GM12878 (cell line): Measurements from ENCODE around the gene ADGRE3. TPM values are rescaled to one million over a fixed set of nuclear protein-coding genes. Genes with fewer than 3 reads are reported as not detected.

Experiments
- ATF2 ChIP-seq: IDR thresholded peaks from 2 replicates; pipeline ENCODE4 v1.6.1; 2012; ENCODE audit warnings: low read length, inconsistent platforms
- BCL11A ChIP-seq: IDR thresholded peaks from 2 replicates; pipeline ENCODE4 v1.6.1; 2011; ENCODE audit warnings: low read depth, low read length
- CREM ChIP-seq: IDR thresholded peaks from 2 replicates; pipeline ENCODE4 v1.6.1; 2014; ENCODE audit warnings: antibody characterized with exemption, low read depth
- ELK1 ChIP-seq: IDR thresholded peaks from 2 replicates; pipeline ENCODE4 v1.6.1; 2012; ENCODE audit warnings: low read depth, low read length, improper control_type of control experiment
- IKZF2 ChIP-seq, 2 experiments: fragments of 450-650 bp; IDR thresholded peaks; 2 replicates each; pipeline ENCODE4 v1.6.1; 2017; ENCODE audit warnings: mild to moderate bottlenecking in 2 of 2, moderate library complexity in 2 of 2
- MEF2A ChIP-seq: IDR thresholded peaks from 2 replicates; pipeline ENCODE4 v1.6.1; 2011; ENCODE audit warnings: low read depth, mild to moderate bottlenecking, low read length, moderate library complexity; ENCODE audit not compliant: insufficient read depth
- NFXL1 ChIP-seq: fragments of 450-650 bp; IDR thresholded peaks from 2 replicates; pipeline ENCODE4 v1.6.1; 2017; ENCODE audit warnings: antibody characterized with exemption, mild to moderate bottlenecking, borderline replicate concordance
- NR2C1 ChIP-seq: fragments of 450-650 bp; IDR thresholded peaks from 2 replicates; pipeline ENCODE4 v1.6.1; 2017; ENCODE audit warnings: antibody characterized with exemption, mild to moderate bottlenecking, moderate library complexity
- POLR2A ChIP-seq: IDR thresholded peaks from 2 replicates; pipeline ENCODE4 v1.6.1; 2011; ENCODE audit warnings: low read depth, mild to moderate bottlenecking, low read length
- RAD21 ChIP-seq: IDR thresholded peaks from 2 replicates; pipeline ENCODE4 v1.6.1; 2011; ENCODE audit warnings: mild to moderate bottlenecking, low read depth, low read length, moderate library complexity; ENCODE audit not compliant: insufficient read depth
- SPI1 ChIP-seq: IDR thresholded peaks from 2 replicates; pipeline ENCODE4 v1.6.1; 2011; ENCODE audit warnings: low read depth, mild to moderate bottlenecking, low read length, moderate library complexity, borderline replicate concordance; ENCODE audit not compliant: insufficient read depth
- ZBED1 ChIP-seq: IDR thresholded peaks from 2 replicates; pipeline ENCODE4 v1.6.1; 2016; ENCODE audit warnings: borderline replicate concordance
- ZNF207 ChIP-seq: fragments of 450-650 bp; IDR thresholded peaks from 2 replicates; pipeline ENCODE4 v1.6.1; 2014; ENCODE audit warnings: antibody characterized with exemption, mild to moderate bottlenecking, borderline replicate concordance
- polyA plus RNA-seq, 11 experiments: library from polyadenylated mRNA; depleted of rRNA in 4 of 11; unstranded in 6 of 11; stranded (reverse) in 5 of 11; fragments of >200 nt; fragmentation: Nextera tagmentation in 4 of 11; fragmentation: Illumina TruSeq in 1 of 11; extraction: Ambion mirVana in 4 of 11; extraction: Trizol in 1 of 11; gene quantifications; 1 replicate in 1 of 11; 2 replicates in 10 of 11; pipeline versions ENCODE4 v1.2.1 to v1.2.3, GENCODE V29; 2011 to 2016; ENCODE audit warnings: inconsistent platforms in 2 of 11, missing spikeins in 2 of 11, low read depth in 1 of 11
- total RNA-seq, 4 experiments: library from RNA; depleted of rRNA in 3 of 4; stranded (reverse); fragments of >200 nt in 3 of 4; fragmentation: Illumina TruSeq in 1 of 4; extraction: Trizol in 1 of 4; gene quantifications; 2 replicates each; pipeline versions ENCODE4 v1.2.1 to v1.2.3, GENCODE V29; 2013 to 2021
- TF ChIP-seq, protein P1 (sequence below): IDR thresholded peaks from 2 replicates; pipeline ENCODE4 v1.6.1; 2012; ENCODE audit warnings: low read depth, low read length, improper control_type of control experiment
- TF ChIP-seq, protein P2 (sequence below): fragments of 450-650 bp; IDR thresholded peaks from 2 replicates; pipeline ENCODE4 v1.6.1; 2017; ENCODE audit warnings: borderline replicate concordance
- TF ChIP-seq, protein P3 (sequence below): fragments of 450-650 bp; IDR thresholded peaks from 2 replicates; pipeline ENCODE4 v1.6.1; 2017; ENCODE audit warnings: mild to moderate bottlenecking, moderate library complexity
- TF ChIP-seq, protein P4 (sequence below): IDR thresholded peaks from 2 replicates; pipeline ENCODE4 v1.6.1; 2011; ENCODE audit warnings: low read depth, low read length, improper control_type of control experiment, borderline replicate concordance

ADGRE3 gene
- total and polyA plus RNA-seq, 10 of the 15 experiments (the other 5 are each of a cell fraction or from before 2014, with no cell fraction given): 0.04 to 0.10 (median 0.05) TPM; not detected in 6

DNA sequence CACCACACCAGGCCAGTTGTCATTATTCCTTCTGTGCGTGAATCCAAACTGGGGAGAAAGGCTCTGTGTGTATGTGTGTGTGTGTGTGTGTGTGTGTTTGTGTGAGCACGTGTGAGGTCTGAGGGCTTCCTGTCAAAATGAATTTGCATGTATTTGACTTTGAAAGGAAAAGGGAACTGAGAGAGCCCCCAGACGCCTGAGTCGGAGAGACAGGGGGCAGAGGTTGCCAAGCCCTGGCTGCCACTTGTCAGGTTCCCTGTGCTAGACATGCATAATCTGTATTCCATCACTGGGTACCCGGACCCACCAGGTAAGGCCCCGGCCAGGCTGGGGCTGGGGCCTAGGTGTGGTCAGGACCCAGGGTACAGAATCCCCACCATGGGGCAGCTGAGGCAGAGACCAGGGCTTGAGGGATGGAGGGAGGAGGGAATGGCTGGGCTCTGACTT is 91.7 kb downstream of the ADGRE3 start, which contains the start of gene CLEC17A (continued):
- TF ChIP-seq SPI1 (peak; percentile 97), MEF2A (no peak), ATF2 (peak; percentile 78; the same call in 1 of the 2 replicates), POLR2A (peak; percentile 93), NR2C1 (peak; percentile 64), NFXL1 (no peak), RAD21 (peak; percentile 21; the same call in 1 of the 2 replicates), IKZF2 (IDR thresholded peaks at IDR 0.05) (peak; percentile 95 to 97), CREM (peak; percentile 71), ZBED1 (0 out of 2 replicates have a peak, but pooled peaks have one; percentile 75), ELK1 (no peak), ZNF207 (peak; percentile 83; the same call in 1 of the 2 replicates), BCL11A (peak; percentile 50; the same call in 1 of the 2 replicates)
- TF ChIP-seq, protein P1, sequence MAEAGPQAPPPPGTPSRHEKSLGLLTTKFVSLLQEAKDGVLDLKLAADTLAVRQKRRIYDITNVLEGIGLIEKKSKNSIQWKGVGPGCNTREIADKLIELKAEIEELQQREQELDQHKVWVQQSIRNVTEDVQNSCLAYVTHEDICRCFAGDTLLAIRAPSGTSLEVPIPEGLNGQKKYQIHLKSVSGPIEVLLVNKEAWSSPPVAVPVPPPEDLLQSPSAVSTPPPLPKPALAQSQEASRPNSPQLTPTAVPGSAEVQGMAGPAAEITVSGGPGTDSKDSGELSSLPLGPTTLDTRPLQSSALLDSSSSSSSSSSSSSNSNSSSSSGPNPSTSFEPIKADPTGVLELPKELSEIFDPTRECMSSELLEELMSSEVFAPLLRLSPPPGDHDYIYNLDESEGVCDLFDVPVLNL: no peak
- TF ChIP-seq, protein P2, sequence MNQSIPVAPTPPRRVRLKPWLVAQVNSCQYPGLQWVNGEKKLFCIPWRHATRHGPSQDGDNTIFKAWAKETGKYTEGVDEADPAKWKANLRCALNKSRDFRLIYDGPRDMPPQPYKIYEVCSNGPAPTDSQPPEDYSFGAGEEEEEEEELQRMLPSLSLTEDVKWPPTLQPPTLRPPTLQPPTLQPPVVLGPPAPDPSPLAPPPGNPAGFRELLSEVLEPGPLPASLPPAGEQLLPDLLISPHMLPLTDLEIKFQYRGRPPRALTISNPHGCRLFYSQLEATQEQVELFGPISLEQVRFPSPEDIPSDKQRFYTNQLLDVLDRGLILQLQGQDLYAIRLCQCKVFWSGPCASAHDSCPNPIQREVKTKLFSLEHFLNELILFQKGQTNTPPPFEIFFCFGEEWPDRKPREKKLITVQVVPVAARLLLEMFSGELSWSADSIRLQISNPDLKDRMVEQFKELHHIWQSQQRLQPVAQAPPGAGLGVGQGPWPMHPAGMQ: no peak; the same call in 1 of the 2 replicates
- TF ChIP-seq, protein P3, sequence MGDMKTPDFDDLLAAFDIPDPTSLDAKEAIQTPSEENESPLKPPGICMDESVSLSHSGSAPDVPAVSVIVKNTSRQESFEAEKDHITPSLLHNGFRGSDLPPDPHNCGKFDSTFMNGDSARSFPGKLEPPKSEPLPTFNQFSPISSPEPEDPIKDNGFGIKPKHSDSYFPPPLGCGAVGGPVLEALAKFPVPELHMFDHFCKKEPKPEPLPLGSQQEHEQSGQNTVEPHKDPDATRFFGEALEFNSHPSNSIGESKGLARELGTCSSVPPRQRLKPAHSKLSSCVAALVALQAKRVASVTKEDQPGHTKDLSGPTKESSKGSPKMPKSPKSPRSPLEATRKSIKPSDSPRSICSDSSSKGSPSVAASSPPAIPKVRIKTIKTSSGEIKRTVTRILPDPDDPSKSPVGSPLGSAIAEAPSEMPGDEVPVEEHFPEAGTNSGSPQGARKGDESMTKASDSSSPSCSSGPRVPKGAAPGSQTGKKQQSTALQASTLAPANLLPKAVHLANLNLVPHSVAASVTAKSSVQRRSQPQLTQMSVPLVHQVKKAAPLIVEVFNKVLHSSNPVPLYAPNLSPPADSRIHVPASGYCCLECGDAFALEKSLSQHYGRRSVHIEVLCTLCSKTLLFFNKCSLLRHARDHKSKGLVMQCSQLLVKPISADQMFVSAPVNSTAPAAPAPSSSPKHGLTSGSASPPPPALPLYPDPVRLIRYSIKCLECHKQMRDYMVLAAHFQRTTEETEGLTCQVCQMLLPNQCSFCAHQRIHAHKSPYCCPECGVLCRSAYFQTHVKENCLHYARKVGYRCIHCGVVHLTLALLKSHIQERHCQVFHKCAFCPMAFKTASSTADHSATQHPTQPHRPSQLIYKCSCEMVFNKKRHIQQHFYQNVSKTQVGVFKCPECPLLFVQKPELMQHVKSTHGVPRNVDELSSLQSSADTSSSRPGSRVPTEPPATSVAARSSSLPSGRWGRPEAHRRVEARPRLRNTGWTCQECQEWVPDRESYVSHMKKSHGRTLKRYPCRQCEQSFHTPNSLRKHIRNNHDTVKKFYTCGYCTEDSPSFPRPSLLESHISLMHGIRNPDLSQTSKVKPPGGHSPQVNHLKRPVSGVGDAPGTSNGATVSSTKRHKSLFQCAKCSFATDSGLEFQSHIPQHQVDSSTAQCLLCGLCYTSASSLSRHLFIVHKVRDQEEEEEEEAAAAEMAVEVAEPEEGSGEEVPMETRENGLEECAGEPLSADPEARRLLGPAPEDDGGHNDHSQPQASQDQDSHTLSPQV: no peak
- TF ChIP-seq, protein P4, sequence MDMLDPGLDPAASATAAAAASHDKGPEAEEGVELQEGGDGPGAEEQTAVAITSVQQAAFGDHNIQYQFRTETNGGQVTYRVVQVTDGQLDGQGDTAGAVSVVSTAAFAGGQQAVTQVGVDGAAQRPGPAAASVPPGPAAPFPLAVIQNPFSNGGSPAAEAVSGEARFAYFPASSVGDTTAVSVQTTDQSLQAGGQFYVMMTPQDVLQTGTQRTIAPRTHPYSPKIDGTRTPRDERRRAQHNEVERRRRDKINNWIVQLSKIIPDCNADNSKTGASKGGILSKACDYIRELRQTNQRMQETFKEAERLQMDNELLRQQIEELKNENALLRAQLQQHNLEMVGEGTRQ: peak; percentile 31; the same call in 1 of the 2 replicates
